NB4 (cell line): ENCODE results near the gene SPARC.

Experiments used
- CTCF ChIP-seq: IDR thresholded peaks from one replicate; pipeline ENCODE4 v1.5.1; 2012; ENCODE audit warnings: low read depth, low read length
- MAX ChIP-seq: IDR thresholded peaks from 2 replicates; pipeline ENCODE4 v1.6.1; 2011; ENCODE audit warnings: low read depth, low read length
- POLR2A ChIP-seq: IDR thresholded peaks from 2 replicates; pipeline ENCODE4 v1.6.1; 2011; ENCODE audit warnings: mild to moderate bottlenecking; ENCODE audit not compliant: insufficient read length; ENCODE audit errors: extremely low read depth

GRCh38 chr5:151647320-151647861 lies 39.3 kb downstream of the SPARC start:
- TF ChIP-seq POLR2A (no peak), CTCF (no peak), MAX (no peak)
